IMR-90 (cell line): ENCODE data around the gene L3MBTL4.
"Not testable (repeated sequence)": the region's sequence is repeated elsewhere in the genome, so short reads cannot be mapped to it uniquely, and the experiment has no call there.

ENCODE experiments used
- BHLHE40 ChIP-seq: fragments of 150-350 bp; IDR thresholded peaks from 2 replicates; pipeline ENCODE4 v1.6.1; 2016; ENCODE audit warnings: mild to moderate bottlenecking, low read depth, low read length
- CEBPB ChIP-seq: IDR thresholded peaks from 2 replicates; pipeline ENCODE4 v1.6.1; 2012; ENCODE audit warnings: low read depth, low read length, improper control_type of control experiment
- ELK1 ChIP-seq: fragments of 150-350 bp; IDR thresholded peaks from 2 replicates; pipeline ENCODE4 v1.6.1; 2016; ENCODE audit warnings: low read depth, mild to moderate bottlenecking, low read length, moderate library complexity, borderline replicate concordance
- FOS ChIP-seq: fragments of 150-350 bp; IDR thresholded peaks from 2 replicates; pipeline ENCODE4 v1.6.1; 2016; ENCODE audit warnings: low read depth, low read length
- MAFK ChIP-seq: IDR thresholded peaks from 2 replicates; pipeline ENCODE4 v1.6.1; 2012; ENCODE audit warnings: low read depth, low read length, improper control_type of control experiment
- MAZ ChIP-seq: IDR thresholded peaks from 2 replicates; pipeline ENCODE4 v1.6.1; 2012; ENCODE audit warnings: low read depth, mild to moderate bottlenecking, low read length, improper control_type of control experiment, moderate library complexity, borderline replicate concordance
- MXI1 ChIP-seq: IDR thresholded peaks from 2 replicates; pipeline ENCODE4 v1.6.1; 2012; ENCODE audit warnings: low read depth, mild to moderate bottlenecking, low read length, moderate library complexity, borderline replicate concordance
- NFE2L2 ChIP-seq: fragments of 150-350 bp; IDR thresholded peaks from 2 replicates; pipeline ENCODE4 v1.6.1; 2016; ENCODE audit warnings: low read depth, mild to moderate bottlenecking, low read length
- POLR2A ChIP-seq: IDR thresholded peaks from 2 replicates; pipeline ENCODE4 v1.6.1; 2012; ENCODE audit warnings: mild to moderate bottlenecking, low read depth, low read length
- RCOR1 ChIP-seq: IDR thresholded peaks from 2 replicates; pipeline ENCODE4 v1.6.1; 2012; ENCODE audit warnings: mild to moderate bottlenecking, low read length, improper control_type of control experiment; ENCODE audit not compliant: insufficient replicate concordance
- RFX5 ChIP-seq: IDR thresholded peaks from 2 replicates; pipeline ENCODE4 v1.8.0; 2012; ENCODE audit warnings: low read depth, mild to moderate bottlenecking, low read length, moderate library complexity
- USF2 ChIP-seq: fragments of 150-350 bp; IDR thresholded peaks from 2 replicates; pipeline ENCODE4 v1.6.1; 2017; ENCODE audit warnings: mild to moderate bottlenecking, antibody characterized with exemption, low read length, low read depth
- TF ChIP-seq, protein P1 (sequence below): conservative IDR thresholded peaks from 2 replicates; pipeline ENCODE4 v1.5.1; 2012; ENCODE audit warnings: mild to moderate bottlenecking, low read depth, low read length, improper control_type of control experiment

GRCh38 chr18:6377473-6377872 lies 37.2 kb downstream of the L3MBTL4 start:
- TF ChIP-seq MAFK, CEBPB, MXI1, ELK1, USF2, BHLHE40, POLR2A, RCOR1, NFE2L2, RFX5, MAZ, FOS: not testable (repeated sequence)
- TF ChIP-seq, protein P1, sequence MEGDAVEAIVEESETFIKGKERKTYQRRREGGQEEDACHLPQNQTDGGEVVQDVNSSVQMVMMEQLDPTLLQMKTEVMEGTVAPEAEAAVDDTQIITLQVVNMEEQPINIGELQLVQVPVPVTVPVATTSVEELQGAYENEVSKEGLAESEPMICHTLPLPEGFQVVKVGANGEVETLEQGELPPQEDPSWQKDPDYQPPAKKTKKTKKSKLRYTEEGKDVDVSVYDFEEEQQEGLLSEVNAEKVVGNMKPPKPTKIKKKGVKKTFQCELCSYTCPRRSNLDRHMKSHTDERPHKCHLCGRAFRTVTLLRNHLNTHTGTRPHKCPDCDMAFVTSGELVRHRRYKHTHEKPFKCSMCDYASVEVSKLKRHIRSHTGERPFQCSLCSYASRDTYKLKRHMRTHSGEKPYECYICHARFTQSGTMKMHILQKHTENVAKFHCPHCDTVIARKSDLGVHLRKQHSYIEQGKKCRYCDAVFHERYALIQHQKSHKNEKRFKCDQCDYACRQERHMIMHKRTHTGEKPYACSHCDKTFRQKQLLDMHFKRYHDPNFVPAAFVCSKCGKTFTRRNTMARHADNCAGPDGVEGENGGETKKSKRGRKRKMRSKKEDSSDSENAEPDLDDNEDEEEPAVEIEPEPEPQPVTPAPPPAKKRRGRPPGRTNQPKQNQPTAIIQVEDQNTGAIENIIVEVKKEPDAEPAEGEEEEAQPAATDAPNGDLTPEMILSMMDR: not testable (repeated sequence)
